Measurements from ENCODE around the gene CDH24. TPM values are rescaled to one million over a fixed set of nuclear protein-coding genes. Genes with fewer than 3 reads are reported as not detected.

CDH24 gene
- total and polyA plus RNA-seq, 2 of the 13 experiments (the other 11 are each of a cell fraction or from before 2014, with no cell fraction given) = 0.69 to 0.99 TPM

- 0 out of 2 replicates have a peak, but pooled peaks have one; percentile 56 for TF ChIP-seq MTF2 (CRISPR knock-in tag; IDR thresholded peaks at IDR 0.05; ENCODE audit: borderline replicate concordance)
- TF ChIP-seq SUZ12 (IDR thresholded peaks at IDR 0.05; ENCODE audit: low read depth, low read length) = no peak
- peak; percentile 43; the same call in 1 of the 2 replicates for TF ChIP-seq GMEB1 (CRISPR knock-in tag; IDR thresholded peaks at IDR 0.05; ENCODE audit: borderline replicate concordance)
- no peak for TF ChIP-seq NPAS2 (CRISPR knock-in tag; IDR thresholded peaks at IDR 0.05; ENCODE audit: borderline replicate concordance)
- TF ChIP-seq ZNF609 (CRISPR knock-in tag; IDR thresholded peaks at IDR 0.05; ENCODE audit: borderline replicate concordance) = no peak
- no peak for TF ChIP-seq SAFB2 (CRISPR knock-in tag; IDR thresholded peaks at IDR 0.05; ENCODE audit: borderline replicate concordance, low read depth)
- no peak for TF ChIP-seq RNF219 (CRISPR knock-in tag; IDR thresholded peaks at IDR 0.05)
- TF ChIP-seq GATA4 (IDR thresholded peaks at IDR 0.05; ENCODE audit: borderline replicate concordance, low read depth) = no peak
- no peak for TF ChIP-seq KLF9 (CRISPR knock-in tag; IDR thresholded peaks at IDR 0.05; ENCODE audit: low read depth)
- TF ChIP-seq ZNF142 (CRISPR knock-in tag; IDR thresholded peaks at IDR 0.05) = no peak
- no peak for TF ChIP-seq SKI (IDR thresholded peaks at IDR 0.05; ENCODE audit: partially characterized antibody)
These were observed 47.2 kb downstream of the CDH24 start, which contains the start of gene C14orf93 (continued) for GRCh38 chr14:23009939-23010726.
